GM19463 (cell line): ENCODE data around the gene CREB5.
"Not testable (repeated sequence)": the region's sequence is repeated elsewhere in the genome, so short reads cannot be mapped to it uniquely, and the experiment has no call there.

Experiments
- ATAC-seq: cut with Tn5 transposase; IDR thresholded peaks from one replicate; pipeline ENCODE4 v1.9.1; 2021; ENCODE audit warnings: mild to moderate bottlenecking, moderate library complexity; ENCODE audit not compliant: unreplicated experiment

The CREB5 gene

DNA sequence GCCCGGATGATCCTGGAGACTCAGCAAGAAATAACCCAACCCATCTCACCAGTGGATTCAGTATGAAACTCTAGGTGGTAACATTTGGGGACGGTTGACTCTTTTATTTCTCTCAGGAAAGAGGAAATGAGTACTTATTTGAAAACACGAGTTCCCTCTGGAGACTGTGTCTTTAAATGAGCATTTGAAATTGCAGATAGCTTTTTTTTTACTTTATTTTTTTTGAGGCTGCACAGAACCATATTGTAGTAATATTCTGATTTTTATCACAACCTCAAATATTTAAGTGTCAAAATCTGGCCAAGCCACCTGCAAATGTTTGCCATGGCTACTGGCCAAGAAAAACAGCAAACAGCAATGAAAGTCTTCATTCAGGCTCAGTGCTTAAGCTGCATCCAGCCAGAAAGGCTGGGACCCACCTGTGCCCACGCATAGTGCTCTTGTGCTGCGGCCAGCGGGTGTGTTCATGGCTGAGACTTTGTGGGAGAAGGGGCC is 160.8 kb downstream of the CREB5 start:
- no peak for ATAC-seq

DNA sequence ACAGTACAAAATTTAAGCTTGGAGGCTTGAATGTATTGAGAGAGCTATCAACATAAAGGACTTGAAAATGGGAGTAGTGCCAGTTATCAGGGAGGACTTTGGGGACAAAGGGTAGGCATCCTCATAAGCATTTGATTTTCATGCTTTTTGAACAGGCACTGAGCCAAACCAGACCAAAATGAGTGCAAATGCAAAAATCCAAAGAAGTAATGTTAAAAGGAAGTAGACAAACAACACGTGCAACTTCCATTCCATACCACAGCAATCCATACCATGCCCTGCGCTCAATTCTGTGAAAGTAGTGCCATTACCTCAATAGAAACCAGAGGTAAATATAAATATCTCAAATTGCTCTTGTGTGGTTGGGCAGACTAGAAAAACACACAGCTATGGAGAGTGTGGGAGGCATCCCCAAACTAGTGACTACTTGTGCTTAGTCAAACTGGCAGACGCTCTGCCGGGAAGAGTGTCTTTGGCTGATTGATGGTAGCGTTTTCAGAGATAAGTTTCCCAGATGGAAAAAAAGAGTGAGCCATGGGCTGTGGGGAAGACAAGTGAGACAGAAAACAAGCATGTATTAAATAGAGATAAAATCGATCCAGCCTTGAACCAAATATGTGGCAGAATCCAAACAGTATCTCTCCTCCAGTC is 161.5 kb downstream of the CREB5 start:
- ATAC-seq, result no peak

DNA sequence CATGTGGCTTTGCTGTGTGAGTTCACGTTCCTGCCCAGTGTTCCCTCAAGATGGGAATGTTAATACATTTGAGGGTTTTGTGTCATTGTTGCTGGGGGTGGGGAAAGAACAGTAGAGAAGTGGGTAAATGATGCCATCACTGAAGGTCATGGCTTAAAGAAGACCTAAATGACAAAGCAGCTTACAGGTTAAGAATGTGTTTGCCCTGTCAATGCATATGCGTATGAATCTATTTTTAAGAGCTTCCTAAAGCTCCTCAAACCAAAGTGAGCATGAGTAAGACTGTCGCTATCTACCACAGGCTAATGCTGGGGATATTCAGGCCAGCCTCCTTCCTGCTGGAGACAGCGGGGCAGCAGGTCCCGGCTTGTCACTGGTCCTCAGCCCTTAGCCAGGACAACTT is 162.9 kb downstream of the CREB5 start:
- no peak for ATAC-seq

DNA sequence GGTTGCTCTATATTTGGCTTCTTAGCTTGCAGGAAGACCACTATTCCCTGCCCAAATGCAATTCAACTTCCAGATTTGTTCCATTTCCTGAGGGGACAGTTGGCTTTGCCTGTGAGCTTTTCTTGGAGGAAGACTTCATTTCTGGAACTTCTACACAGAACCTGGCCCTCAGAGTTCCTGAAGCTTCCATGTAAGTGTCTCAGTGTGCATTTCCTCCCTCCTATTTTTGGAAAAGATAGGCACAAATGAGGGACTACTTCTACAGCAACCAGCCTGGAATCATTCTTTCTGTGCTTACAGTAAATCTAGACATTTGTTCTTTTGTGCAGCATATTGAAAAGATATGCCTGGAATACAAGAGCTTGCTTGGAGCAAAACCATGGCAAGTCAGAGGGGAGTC is 164.3 kb downstream of the CREB5 start:
- no peak for ATAC-seq

DNA sequence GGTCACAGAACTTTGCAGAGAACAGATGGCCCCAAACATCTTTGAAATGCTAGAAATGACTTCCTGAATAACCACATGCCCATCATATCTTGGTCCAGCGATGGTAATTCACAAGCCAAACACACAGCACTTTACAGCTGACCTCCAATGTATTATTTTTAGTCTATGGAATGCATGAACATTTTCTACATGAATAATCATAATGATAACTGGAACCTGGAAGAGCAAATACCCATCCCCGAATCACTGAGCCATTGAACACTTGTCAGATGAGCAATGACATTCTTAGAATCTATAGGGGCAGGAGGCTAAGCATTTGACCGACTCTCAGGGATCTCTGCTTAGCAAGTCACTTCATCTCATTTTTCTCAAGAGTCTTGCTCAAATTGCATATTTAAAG is 167.3 kb downstream of the CREB5 start:
- no peak for ATAC-seq

DNA sequence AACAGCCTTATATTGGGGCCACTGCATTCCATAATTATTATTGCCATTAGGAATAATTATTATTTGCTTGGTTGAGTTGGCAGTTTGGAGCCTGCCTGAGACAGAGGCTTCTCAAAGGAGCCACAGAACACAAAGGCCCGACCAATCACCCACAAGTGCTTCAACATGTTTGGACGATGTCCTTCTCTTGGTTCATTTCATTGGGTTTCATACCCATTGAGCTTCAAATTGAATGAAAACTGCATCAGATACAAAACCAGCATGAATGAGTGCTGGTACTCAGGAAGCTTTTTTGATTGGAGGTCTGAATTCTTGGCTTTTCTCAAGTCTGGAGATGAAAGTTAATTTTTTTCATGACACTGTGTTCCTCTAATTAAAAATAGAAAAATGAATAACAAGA is 168.3 kb downstream of the CREB5 start:
- ATAC-seq, result no peak

DNA sequence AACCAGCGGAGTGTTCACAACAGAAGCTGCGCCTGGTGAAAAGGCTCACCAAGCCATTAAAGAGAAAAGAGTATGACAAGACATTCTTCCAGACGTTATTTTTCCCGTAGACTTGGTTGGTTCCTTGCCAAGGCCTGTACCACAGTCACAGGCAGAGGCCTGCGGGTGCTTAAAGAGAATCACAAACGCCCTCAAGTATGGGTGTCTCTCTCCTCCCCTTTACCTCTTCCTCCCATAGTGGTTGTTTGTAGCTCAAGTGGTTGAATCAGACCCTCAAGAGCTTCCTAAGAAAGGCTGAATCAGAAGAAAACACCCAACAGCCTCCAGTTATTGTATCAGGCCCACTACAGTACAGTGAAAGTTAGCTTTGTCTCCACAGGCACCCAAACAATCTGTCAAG is 169.0 kb downstream of the CREB5 start:
- no peak for ATAC-seq

DNA sequence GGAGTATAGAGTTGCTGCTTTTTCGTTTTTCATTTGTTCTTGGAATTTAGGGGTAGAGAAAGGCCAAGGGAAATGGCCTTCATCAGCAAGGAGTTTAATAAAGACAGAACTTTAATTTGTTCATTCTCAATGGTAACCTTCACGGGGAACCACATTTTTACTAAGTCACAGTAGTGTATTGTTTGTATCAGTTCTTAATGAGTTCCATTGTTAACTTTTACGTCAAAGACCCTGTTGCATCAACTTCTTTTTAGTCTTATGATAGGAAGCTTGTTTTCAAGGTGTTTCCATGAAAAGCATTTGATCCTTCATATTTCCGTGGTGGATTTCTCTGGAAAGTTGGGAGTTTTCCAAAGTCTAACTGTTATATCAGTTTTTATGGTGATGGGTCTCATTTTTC is 169.9 kb downstream of the CREB5 start:
- no peak for ATAC-seq

DNA sequence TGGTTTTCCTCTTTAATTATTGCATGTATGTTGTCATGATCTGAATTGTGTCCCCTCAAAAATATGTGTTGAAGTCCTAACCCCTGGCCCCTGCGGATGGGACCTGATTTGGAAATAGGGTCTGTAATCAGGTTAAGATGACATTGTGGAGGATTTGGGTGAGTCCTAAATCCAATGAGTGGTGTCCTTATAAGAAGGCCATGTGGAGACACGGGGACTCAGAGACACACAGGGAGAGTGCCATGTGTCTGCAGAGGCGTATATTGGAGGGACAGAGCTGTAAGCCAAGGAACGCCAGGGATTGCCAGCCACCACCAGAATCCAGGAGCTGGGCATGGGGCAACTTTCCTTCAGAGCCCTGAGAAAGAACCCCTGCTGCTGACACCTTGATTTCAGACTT is 171.9 kb downstream of the CREB5 start:
- no peak for ATAC-seq

DNA sequence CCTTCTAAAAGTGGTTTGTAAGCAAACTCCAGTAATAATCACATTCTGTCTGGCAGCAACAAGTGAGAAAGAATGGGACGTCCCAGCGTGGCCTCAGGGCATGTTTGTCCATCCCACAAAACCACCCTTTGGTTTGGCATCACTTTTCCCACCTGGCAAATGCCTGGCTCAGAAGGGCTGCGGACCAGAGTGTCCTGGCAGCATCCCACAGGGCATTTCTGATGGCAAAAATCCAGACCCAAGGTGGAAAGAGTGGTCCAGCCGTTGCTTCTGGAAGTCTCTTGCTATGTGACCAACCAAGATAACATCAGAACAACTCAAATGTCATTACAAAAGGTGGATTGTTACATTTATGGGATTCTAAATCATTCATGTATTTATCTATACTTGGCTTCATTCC is 174.4 kb downstream of the CREB5 start:
- ATAC-seq, result no peak

DNA sequence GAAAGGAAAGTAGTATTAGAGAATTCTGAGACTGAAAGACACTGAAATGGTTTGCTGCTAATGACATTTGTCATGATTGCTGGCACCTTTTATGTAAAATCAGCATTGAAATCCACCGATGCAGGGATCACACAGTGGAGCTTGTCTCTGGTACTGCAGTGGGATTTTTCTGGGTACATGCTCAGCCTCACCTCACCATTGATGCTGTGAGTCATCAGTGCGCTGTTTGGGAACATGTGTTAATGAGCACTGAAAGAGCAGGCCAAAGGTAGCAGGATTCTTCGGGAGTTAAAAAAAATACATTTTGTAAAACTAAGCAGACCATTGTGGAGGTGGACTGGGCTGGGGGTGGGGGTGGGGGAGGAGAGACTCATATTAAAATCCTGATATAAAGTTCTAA is 174.9 kb downstream of the CREB5 start:
- ATAC-seq, result no peak

DNA sequence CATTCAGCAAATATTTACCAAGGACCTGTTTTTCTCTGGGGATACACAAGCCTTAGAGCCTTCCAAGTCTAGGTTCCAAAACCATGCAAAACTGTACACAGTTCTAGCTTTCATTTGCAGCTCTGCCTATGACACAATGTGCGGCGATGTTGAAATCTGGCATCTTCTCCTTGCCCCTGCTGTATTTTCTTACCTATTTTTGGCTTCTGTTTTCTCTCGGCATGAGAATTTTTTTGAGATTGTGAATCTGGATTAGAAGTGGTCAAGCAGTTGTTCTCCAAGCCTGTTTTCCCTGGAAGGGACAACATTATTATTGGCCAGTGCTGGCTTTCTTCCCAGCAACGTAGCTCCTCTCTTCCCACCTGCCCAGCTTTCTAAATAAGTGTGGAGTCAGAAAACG is 176.3 kb downstream of the CREB5 start:
- no peak for ATAC-seq

DNA sequence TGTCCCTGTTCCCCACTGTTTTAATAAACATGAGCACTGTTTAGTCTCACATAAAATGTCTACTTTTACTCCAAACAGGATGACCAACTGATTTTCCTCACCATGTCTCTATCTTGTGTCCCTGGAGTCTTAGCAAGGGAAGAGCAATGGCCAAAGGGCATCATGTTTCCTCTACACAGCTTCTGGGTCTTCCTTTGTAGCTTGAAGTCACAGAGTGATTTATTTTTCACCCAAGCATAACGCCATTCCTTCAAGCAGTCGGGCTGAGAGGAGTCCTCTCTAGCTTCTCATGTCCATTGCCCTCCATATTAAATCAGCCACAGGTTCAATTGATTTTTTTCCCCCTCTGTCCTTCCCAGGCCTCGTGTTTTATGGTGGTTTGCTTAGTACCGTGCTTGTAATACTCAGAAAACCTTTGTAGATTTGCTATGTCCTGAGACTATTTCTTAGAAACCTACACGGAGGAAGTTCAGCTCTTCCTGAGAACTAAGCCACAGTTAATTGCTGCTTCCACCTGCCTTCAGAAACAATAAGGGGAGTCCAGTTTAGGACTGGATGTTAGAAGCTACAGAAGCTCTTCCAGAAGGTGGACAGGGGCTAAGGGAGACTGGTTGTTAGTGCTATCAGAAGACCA is 178.8 kb downstream of the CREB5 start:
- ATAC-seq, result no peak

DNA sequence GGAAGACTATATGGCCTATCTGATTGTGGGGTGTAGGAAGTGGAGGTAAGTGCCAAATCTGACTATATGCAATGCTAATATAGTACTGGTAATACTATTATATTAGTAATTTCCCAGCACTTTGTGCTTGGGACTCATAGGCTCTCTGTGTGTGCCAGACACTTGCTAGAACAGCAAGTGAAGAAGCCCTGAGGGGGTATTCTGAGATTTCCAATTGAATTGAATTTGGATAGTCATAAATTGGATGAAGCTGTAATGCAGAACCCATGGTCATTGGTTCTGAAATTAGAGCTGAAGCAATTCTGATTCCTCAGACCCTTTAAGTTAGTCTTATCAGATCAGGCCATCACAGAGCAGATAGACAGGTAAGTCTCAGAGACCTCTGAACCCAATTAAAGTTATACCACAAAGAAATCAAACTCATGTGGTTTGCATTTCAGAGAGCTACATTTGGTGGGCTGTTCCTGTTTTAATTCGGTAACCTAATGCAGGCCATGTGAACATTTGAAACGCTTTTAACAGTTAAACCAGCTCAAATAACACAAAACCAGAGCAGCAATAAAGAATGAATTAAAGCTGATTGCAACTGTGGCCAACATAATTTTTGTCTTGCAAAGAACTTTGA is 179.5 kb downstream of the CREB5 start:
- no peak for ATAC-seq

DNA sequence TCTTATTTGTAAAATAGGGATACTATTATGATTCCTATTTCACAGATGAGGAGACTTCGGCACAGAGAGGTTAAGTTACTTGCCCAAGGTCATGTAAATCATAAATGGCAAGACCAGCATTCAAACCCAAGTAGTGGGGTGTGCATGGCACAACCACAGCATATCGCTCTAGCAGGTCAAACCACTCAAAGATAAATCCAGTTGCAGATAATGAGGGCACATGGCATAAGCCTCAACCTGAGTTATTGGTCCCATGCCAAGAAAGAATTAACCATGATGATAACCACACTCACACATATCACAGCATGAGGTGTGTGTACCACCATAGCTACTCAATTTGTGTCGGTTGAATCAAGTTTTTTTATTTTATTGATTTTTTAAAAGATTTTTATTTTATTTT is 180.5 kb downstream of the CREB5 start:
- ATAC-seq, result no peak

DNA sequence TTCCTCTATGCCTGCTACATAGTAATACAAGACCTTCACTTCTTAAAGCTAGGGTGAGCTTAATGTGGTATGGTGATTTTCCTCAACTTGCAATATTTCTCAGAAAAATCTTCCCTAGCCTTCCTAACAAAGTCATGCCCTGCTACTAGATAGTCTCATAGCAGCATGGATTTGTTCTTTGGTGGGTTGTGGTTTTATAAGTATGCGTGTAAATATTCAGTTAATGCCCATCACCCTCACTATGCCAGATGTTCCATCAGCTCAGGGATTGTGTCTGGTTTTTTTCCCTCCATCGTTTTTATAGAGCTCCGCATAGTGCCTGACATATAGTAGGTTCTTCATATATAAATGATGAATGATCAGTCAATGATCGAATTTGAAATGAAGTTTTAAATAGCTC is 182.8 kb downstream of the CREB5 start:
- no peak for ATAC-seq

DNA sequence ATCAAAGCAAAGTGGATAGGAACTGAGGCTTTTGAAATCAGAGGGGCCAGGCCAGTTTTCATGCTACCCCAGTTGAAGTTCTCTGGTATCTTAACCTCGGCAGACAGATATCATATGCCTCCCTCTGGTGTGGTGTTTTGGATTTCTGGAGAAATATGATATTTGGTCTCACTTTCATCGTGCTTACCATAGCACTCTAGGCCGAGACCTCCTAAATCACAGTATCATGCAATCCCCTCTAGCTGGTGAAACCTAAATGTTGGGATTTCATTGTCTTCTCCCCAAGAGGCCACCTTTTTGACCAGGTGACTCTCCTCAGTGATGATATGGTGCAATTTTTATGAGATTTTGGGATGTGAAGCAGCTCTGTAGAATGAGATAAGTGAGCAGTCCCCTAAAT is 183.5 kb downstream of the CREB5 start:
- ATAC-seq, result no peak

DNA sequence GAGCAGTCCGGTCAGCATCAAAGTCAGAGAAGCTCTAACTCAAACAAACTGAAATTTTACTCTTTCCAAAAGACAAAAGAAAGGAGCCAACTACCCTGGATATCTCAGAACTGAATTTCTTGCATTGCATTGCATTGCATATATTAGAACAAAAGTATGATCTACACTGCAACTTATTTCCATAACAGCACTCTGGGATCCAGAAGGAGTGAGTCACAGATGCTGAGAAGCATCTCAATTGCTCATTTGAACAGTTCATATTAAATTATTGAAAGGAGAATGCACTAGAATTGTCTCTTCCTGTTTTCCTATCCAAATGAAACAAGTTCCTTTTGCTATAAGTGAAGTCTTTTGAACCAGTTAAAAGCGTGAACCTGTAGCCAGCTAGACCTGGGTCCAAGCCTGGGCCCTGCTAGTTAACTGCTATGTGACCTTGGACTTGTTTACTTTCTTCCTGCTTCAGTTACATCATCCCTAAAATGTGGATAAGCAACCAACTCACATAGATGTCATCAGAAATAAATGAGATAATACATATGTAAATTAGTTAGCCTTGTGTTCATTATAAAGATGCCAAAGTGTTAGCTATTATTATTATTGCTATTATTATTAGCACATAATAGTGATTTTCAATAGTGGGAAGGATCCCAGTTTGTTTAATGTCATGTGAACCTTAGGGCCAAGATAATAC is 184.1 kb downstream of the CREB5 start:
- ATAC-seq, result no peak

DNA sequence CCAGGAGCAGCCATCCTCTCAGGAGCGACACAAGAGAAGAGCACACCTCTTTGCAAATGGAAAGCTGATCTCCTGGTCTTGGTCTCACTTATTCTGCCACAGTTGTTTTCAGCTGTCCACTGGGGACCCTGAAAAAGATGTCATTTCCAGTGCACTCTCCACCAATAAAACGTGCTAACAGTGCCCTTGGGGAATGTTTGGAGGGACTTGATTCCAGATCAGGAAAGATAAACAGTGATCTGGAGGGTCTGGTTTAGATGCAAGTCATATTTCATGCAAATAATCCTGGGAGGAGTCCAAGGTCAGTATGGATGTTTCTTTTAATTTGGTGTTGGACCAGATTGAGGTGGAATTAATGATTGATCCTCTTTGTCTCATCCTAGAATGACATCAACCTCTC is 185.0 kb downstream of the CREB5 start:
- ATAC-seq, result no peak

DNA sequence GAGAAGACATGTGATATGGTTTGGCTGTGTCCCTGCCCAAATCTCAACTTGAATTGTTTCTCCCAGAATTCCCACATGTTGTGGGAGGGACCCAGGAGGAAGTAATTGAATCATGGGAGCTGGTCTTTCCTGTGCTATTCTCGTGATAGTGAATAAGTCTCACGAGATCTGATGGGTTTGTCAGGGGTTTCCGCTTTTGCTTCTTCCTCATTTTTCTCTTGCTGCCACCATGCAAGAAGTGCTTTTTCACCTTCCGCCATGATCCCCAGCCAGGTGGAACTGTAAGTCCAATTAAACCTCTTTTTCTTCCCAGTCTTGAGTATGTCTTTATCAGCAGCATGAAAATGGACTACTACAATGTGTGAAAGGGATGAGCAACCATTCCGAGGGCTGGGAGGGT is 185.7 kb downstream of the CREB5 start:
- not testable (repeated sequence) for ATAC-seq

DNA sequence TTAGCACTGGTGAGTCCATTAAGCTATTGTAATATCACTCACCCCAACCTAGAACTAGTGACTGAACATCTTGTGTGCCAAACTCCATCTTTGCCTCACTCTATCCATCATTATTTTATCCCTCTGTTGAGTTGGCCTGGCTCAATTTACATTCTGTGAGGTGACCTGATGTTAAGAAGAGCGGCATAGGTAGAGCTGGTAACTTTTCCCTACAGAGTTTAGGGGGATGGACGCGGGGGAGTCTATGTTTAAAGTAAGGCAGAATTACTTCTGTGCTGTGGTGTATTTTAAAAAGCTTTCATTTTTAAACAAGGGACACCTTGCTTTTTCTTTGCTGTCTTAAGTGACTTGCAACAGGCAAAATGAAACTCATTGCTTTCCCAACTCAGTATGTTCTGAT is 186.3 kb downstream of the CREB5 start:
- no peak for ATAC-seq

DNA sequence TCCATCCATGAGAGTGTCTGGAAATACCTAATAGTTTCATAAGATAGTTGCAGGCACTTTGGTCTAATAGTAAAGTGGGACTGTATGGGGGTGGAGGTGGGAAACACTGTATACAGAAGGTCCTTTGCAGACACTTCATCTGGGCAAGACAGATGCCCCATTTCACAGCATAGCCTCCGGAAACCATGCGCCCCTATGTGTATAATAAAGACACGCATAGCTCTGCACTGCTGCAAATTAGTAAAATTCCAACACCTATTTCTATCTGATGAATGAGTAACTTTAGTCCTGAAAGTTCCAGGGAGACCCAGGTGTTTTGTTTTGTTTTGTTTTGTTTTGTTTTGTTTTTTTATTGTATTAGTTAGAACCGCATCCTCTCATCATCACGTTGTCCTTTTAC is 187.1 kb downstream of the CREB5 start:
- ATAC-seq, result no peak
